Tibial nerve (tissue), 4 donors: ENCODE measurements around the gene BCL2L11. TPM values are rescaled to one million over a fixed set of nuclear protein-coding genes. Genes with fewer than 3 reads are reported as not detected.

Source experiments
- DNase-seq, 2 donors: peaks; one replicate each; pipeline ENCODE4 v3.0.0-alpha.2; 2019; ENCODE audit warnings: low spot score in 2 of 2
- H3K27ac ChIP-seq, 4 donors: fragments of 200-600 bp; sonication (generic) in 3 of 4; one replicate each; pipeline ENCODE4 v1.5.1; 2017 to 2019; ENCODE audit warnings: mild to moderate bottlenecking in 1 of 4
- H3K27me3 ChIP-seq, 2 donors: fragments of 200-600 bp; sonication (generic) in 1 of 2; one replicate each; pipeline versions ENCODE4 v1.5.1 to v1.6.0; 2017 to 2019
- H3K36me3 ChIP-seq, 3 donors: fragments of 200-600 bp; sonication (generic); one replicate each; pipeline ENCODE4 v1.5.1; 2018 to 2019
- H3K4me1 ChIP-seq, 4 donors: fragments of 200-600 bp; sonication (generic) in 3 of 4; one replicate each; pipeline ENCODE4 v1.5.1; 2017 to 2019
- H3K4me3 ChIP-seq, 4 donors: fragments of 200-600 bp; sonication (generic) in 3 of 4; one replicate each; pipeline ENCODE4 v1.5.1; 2017 to 2019; ENCODE audit warnings: mild to moderate bottlenecking in 1 of 4, moderate library complexity in 1 of 4
- H3K9me3 ChIP-seq, 4 donors: fragments of 200-600 bp; sonication (generic) in 3 of 4; one replicate each; pipeline ENCODE4 v1.5.1; 2017 to 2019
- CTCF ChIP-seq, 5 experiments: fragments of 200-600 bp in 3 of 5; fragments of 450-650 bp in 2 of 5; sonication (generic) in 3 of 5; IDR thresholded peaks; one replicate each; pipeline ENCODE4 v1.5.1; 2016 to 2019; ENCODE audit warnings: antibody characterized with exemption in 5 of 5, mild to moderate bottlenecking in 3 of 5, moderate library complexity in 2 of 5
- EP300 ChIP-seq, 2 donors: sonication (generic); formaldehyde crosslinking; IDR thresholded peaks; one replicate each; pipeline ENCODE4 v1.6.1; 2017; ENCODE audit warnings: antibody characterized with exemption in 2 of 2, mild to moderate bottlenecking in 1 of 2
- POLR2A ChIP-seq, 2 donors: fragments of 450-650 bp; IDR thresholded peaks; one replicate each; pipeline ENCODE4 v1.6.1; 2017; ENCODE audit warnings: antibody characterized with exemption in 2 of 2, mild to moderate bottlenecking in 2 of 2, moderate library complexity in 2 of 2
- WGBS, 2 donors: methylation state at CpG; one replicate each; pipeline ENCODE4 v1.1.5; 2018; 5-methylcytosine and 5-hydroxymethylcytosine counted together
- total RNA-seq, 4 donors: library from RNA; depleted of rRNA; stranded (reverse); fragments of >200 nt; gene quantifications; one replicate each; pipeline ENCODE4 v1.1.0, GENCODE V29; 2016

The BCL2L11 gene
- total RNA-seq, 4 donors from 2014 or later, result 8.7 to 36.5 (median 25.8) TPM

- H3K9me3 ChIP-seq, result no peaks in the 10 kb centered on the region
- H3K27me3 ChIP-seq, result no peaks in the 10 kb centered on the region
- TF ChIP-seq EP300 (IDR thresholded peaks at IDR 0.05), result no peak
- TF ChIP-seq CTCF (IDR thresholded peaks at IDR 0.05), result no peak
- no peak for TF ChIP-seq POLR2A (IDR thresholded peaks at IDR 0.05)
- H3K4me1 ChIP-seq, result no peaks in the 10 kb centered on the region
- no peak overlapping the region for H3K27ac ChIP-seq
- peaks cover 0 to 8% (median 0%) of the 10 kb centered on the region in 3 donors for H3K36me3 ChIP-seq
- no peak for DNase-seq
- WGBS, 2 donors, result 84% methylated on average over 10 of the region's 10 CpGs
- H3K4me3 ChIP-seq, result no peak overlapping the region
Measured at GRCh38 chr2:111171337-111171930, 50.7 kb downstream of the BCL2L11 start.

- Histone ChIP-seq H3K27ac (no peak overlapping the region), H3K4me3 (no peak overlapping the region), H3K27me3 (no peaks in the 10 kb centered on the region), H3K9me3 (no peaks in the 10 kb centered on the region), H3K36me3 (peaks cover 0 to 1% (median 0%) of the 10 kb centered on the region in 3 donors), H3K4me1 (no peaks in the 10 kb centered on the region)
- 95% methylated on average over 5 of the region's 5 CpGs; no CpG with 5 or more reads in 1 of the 2 donors for WGBS, 2 donors
- TF ChIP-seq CTCF (IDR thresholded peaks at IDR 0.05) (no peak), EP300 (IDR thresholded peaks at IDR 0.05) (no peak), POLR2A (IDR thresholded peaks at IDR 0.05) (no peak)
- no peak for DNase-seq
Measured at GRCh38 chr2:111172666-111173065, 52.0 kb downstream of the BCL2L11 start.

GRCh38 chr2:111173338-111173737 is 52.6 kb downstream of the BCL2L11 start:
- H3K27me3 ChIP-seq, result no peaks in the 10 kb centered on the region
- no peak overlapping the region for H3K4me3 ChIP-seq
- 92 to 96% methylated on average over 7 of the region's 7 CpGs for WGBS, 2 donors
- no peak for DNase-seq
- H3K36me3 ChIP-seq, result no peaks in the 10 kb centered on the region
- TF ChIP-seq CTCF (IDR thresholded peaks at IDR 0.05) (no peak), POLR2A (IDR thresholded peaks at IDR 0.05) (no peak), EP300 (IDR thresholded peaks at IDR 0.05) (no peak)
- H3K27ac ChIP-seq, result no peak overlapping the region
- no peaks in the 10 kb centered on the region for H3K9me3 ChIP-seq
- H3K4me1 ChIP-seq, result no peaks in the 10 kb centered on the region

GRCh38 chr2:111173856-111174255 is 53.1 kb downstream of the BCL2L11 start:
- no peaks in the 10 kb centered on the region for H3K4me1 ChIP-seq
- no peak for TF ChIP-seq POLR2A (IDR thresholded peaks at IDR 0.05)
- no peak for TF ChIP-seq CTCF (IDR thresholded peaks at IDR 0.05)
- no peak for TF ChIP-seq EP300 (IDR thresholded peaks at IDR 0.05)
- no peaks in the 10 kb centered on the region for H3K36me3 ChIP-seq
- 89 to 93% methylated on average over 6 of the region's 6 CpGs for WGBS, 2 donors
- H3K27me3 ChIP-seq, result no peaks in the 10 kb centered on the region
- no peak overlapping the region for H3K4me3 ChIP-seq
- no peak for DNase-seq
- H3K9me3 ChIP-seq, result no peaks in the 10 kb centered on the region
- no peak overlapping the region for H3K27ac ChIP-seq

- H3K27ac ChIP-seq, result no peak overlapping the region
- no peak for DNase-seq
- no peaks in the 10 kb centered on the region for H3K36me3 ChIP-seq
- no peaks in the 10 kb centered on the region for H3K27me3 ChIP-seq
- H3K4me3 ChIP-seq, result no peak overlapping the region
- H3K9me3 ChIP-seq, result no peaks in the 10 kb centered on the region
- H3K4me1 ChIP-seq, result no peaks in the 10 kb centered on the region
- WGBS, 2 donors, result 49 to 58% methylated on average over 4 of the region's 4 CpGs
- TF ChIP-seq CTCF (IDR thresholded peaks at IDR 0.05) (no peak), POLR2A (IDR thresholded peaks at IDR 0.05) (no peak), EP300 (IDR thresholded peaks at IDR 0.05) (no peak)
Measured at GRCh38 chr2:111175615-111176014, 54.9 kb downstream of the BCL2L11 start.
